CD4-positive, CD25-positive, alpha-beta regulatory T cell (primary cell): ENCODE results near the gene NGB. TPM values are rescaled to one million over a fixed set of nuclear protein-coding genes. Genes with fewer than 3 reads are reported as not detected.

Source experiments
- ATAC-seq, 2 donors: fragments of 150-1000 bp; cut with Tn5 transposase; one replicate each; pipeline ENCODE4 v1.10.0; 2021; ENCODE audit warnings: low read depth in 2 of 2, moderate number of reproducible peaks in 2 of 2, moderate library complexity in 1 of 2
- DNase-seq, 3 donors: peaks; one replicate each; pipeline versions ENCODE4 v3.0.0 to v3.0.0-alpha.2; 2012 to 2022; ENCODE audit warnings: mixed read lengths in 1 of 3
- H3K27ac ChIP-seq: one replicate; pipeline ENCODE4 v1.7.0; 2013; ENCODE audit warnings: mild to moderate bottlenecking, low read length; ENCODE audit not compliant: insufficient read depth, poor library complexity, severe bottlenecking
- H3K27me3 ChIP-seq: one replicate; pipeline ENCODE4 v1.7.0; 2013; ENCODE audit warnings: low read length; ENCODE audit not compliant: control insufficient read depth, insufficient read depth
- H3K36me3 ChIP-seq: one replicate; pipeline ENCODE4 v1.7.0; 2013; ENCODE audit warnings: mild to moderate bottlenecking, low read length, moderate library complexity; ENCODE audit not compliant: control insufficient read depth, insufficient read depth
- H3K4me1 ChIP-seq: 2 replicates; pipeline ENCODE4 v1.7.0; 2013; ENCODE audit warnings: mild to moderate bottlenecking, low read length; ENCODE audit not compliant: insufficient read depth, control insufficient read depth, poor library complexity, severe bottlenecking
- H3K4me3 ChIP-seq: one replicate; pipeline ENCODE4 v1.7.0; 2013; ENCODE audit warnings: low read depth, mild to moderate bottlenecking, low read length, moderate library complexity
- H3K9me3 ChIP-seq, 2 experiments: 1 replicate in 1 of 2; 2 replicates in 1 of 2; pipeline ENCODE4 v1.7.0; 2013; ENCODE audit warnings: low read length in 2 of 2, mild to moderate bottlenecking in 1 of 2, moderate library complexity in 1 of 2; ENCODE audit not compliant: control insufficient read depth in 2 of 2
- H3K27ac Mint-ChIP-seq, 3 donors: one replicate each; pipeline ENCODE4 v1.8.0; 2020 to 2022; ENCODE audit warnings: mild to moderate bottlenecking in 3 of 3, mixed read lengths in 3 of 3, moderate library complexity in 2 of 3
- H3K27me3 Mint-ChIP-seq: one replicate; pipeline ENCODE4 v1.8.0; 2022; ENCODE audit warnings: mild to moderate bottlenecking, mixed read lengths
- H3K36me3 Mint-ChIP-seq: one replicate; pipeline ENCODE4 v1.8.0; 2020; ENCODE audit warnings: mixed read lengths
- H3K4me1 Mint-ChIP-seq, 4 donors: one replicate each; pipeline ENCODE4 v1.8.0; 2020 to 2022; ENCODE audit warnings: mixed read lengths in 4 of 4, mild to moderate bottlenecking in 1 of 4
- H3K4me3 Mint-ChIP-seq, 4 donors: one replicate each; pipeline ENCODE4 v1.8.0; 2020 to 2022; ENCODE audit warnings: mild to moderate bottlenecking in 4 of 4, mixed read lengths in 4 of 4, moderate library complexity in 3 of 4
- H3K9me3 Mint-ChIP-seq, 7 donors: one replicate each; pipeline ENCODE4 v1.8.0; 2020 to 2022; ENCODE audit warnings: mixed read lengths in 7 of 7, mild to moderate bottlenecking in 3 of 7, moderate library complexity in 2 of 7
- polyA plus RNA-seq, 4 donors: library from polyadenylated mRNA; unstranded; fragments of 300-500 nt; fragmentation: Illumina TruSeq; gene quantifications; one replicate each; pipeline ENCODE4 v1.2.3, GENCODE V29; 2021
- total RNA-seq: library from RNA; stranded (reverse); gene quantifications from one replicate; pipeline ENCODE4 v1.2.3, GENCODE V29; 2022

Gene NGB
- total and polyA plus RNA-seq, 5 donors from 2014 or later, result not detected

DNA sequence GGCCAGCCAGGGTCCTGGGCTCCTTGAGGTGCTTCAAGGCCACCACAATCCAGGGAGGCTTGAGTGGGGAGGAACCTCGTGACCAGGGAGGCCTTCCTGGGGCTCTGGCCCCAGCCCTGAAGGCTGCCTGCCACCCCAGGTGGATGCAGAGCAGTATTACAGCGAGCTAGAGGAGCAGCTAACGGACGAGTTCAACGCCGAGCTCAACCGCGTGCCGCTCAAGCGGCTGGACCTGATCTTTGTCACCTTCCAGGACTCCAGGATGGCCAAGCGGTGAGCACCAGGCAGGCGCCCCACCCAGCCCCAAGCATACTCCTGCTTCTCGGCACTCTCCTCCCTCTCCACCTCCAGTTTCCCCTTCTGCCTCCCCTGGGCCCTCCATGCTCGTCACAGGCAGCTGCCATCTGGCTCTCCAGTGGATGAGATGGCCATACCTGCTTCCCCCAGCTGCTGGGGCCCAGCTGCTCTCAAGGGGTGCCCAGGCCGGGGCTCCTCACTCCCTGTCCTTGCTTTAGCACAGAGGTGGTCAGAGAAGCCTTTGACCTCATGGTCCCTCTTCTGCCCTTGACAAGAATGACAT lies 30.6 kb downstream of the NGB start:
- peaks cover 7% of the 10 kb centered on the region for H3K27me3 Mint-ChIP-seq
- no peak for ATAC-seq
- Histone ChIP-seq H3K4me3 (no peak overlapping the region), H3K27ac (no peak overlapping the region), H3K9me3 (no peaks in the 10 kb centered on the region), H3K27me3 (no peaks in the 10 kb centered on the region), H3K36me3 (no peaks in the 10 kb centered on the region), H3K4me1 (no peaks in the 10 kb centered on the region)
- no peak overlapping the region for H3K4me3 Mint-ChIP-seq
- H3K36me3 Mint-ChIP-seq, result no peaks in the 10 kb centered on the region
- H3K9me3 Mint-ChIP-seq, result no peaks in the 10 kb centered on the region
- no peak for DNase-seq
- H3K4me1 Mint-ChIP-seq, result no peaks in the 10 kb centered on the region
- H3K27ac Mint-ChIP-seq, result no peak overlapping the region

DNA sequence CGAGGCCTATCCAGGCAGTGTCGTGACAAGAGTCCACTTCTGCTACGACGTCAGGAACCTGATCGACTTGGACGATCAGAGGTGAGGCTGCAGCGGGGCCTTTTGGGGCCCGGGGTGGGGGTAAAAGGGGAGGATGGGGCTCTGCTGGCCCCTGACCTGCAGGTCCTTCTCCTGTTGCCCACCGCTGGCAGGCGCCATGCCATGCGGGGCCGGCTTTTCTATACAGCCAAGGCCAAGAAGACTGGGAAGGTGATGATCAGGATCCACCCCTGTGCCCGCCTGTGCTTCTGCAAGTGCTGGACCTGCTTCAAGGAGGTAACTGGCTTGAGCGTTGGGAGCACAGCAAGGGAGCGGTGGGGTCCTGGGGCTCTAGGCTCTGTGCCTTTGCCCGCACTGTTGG lies 31.6 kb downstream of the NGB start:
- H3K4me3 ChIP-seq, result no peak overlapping the region
- H3K4me3 Mint-ChIP-seq, result no peak overlapping the region
- no peaks in the 10 kb centered on the region for H3K9me3 ChIP-seq
- H3K4me1 ChIP-seq, result no peaks in the 10 kb centered on the region
- no peaks in the 10 kb centered on the region for H3K4me1 Mint-ChIP-seq
- no peak for DNase-seq
- ATAC-seq, result no peak
- H3K36me3 ChIP-seq, result no peaks in the 10 kb centered on the region
- H3K27ac Mint-ChIP-seq, result no peak overlapping the region
- H3K27ac ChIP-seq, result no peak overlapping the region
- peaks cover 7% of the 10 kb centered on the region for H3K27me3 Mint-ChIP-seq
- peaks cover 0 to 2% (median 0%) of the 10 kb centered on the region in 7 donors for H3K9me3 Mint-ChIP-seq
- no peaks in the 10 kb centered on the region for H3K27me3 ChIP-seq
- H3K36me3 Mint-ChIP-seq, result no peaks in the 10 kb centered on the region

DNA sequence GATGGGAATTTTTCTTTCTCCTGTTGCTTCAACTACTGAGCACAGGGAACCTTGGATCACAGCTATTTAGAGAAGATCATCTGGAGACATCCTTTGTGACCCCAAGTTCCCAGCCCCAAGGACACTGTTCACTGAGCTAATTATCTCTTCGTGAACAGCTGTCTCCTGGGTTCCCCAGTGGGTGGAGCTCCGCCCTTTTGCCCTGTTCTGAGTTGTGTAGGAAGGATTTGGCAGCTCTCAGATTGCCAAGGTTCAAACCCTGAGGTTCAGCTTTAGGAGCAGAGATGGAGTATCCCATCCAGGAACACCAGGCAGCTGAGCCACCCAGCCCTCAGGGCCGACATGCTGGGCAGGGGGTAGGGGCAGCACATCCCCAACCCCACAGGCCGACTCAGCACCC lies 32.0 kb downstream of the NGB start:
- peaks cover 7% of the 10 kb centered on the region for H3K27me3 Mint-ChIP-seq
- H3K27ac ChIP-seq, result no peak overlapping the region
- no peak for DNase-seq
- no peak overlapping the region for H3K4me3 ChIP-seq
- no peak overlapping the region for H3K4me3 Mint-ChIP-seq
- H3K4me1 ChIP-seq, result no peaks in the 10 kb centered on the region
- peaks cover 0 to 2% (median 0%) of the 10 kb centered on the region in 7 donors for H3K9me3 Mint-ChIP-seq
- H3K4me1 Mint-ChIP-seq, result no peaks in the 10 kb centered on the region
- no peaks in the 10 kb centered on the region for H3K27me3 ChIP-seq
- H3K27ac Mint-ChIP-seq, result no peak overlapping the region
- no peaks in the 10 kb centered on the region for H3K36me3 Mint-ChIP-seq
- H3K36me3 ChIP-seq, result no peaks in the 10 kb centered on the region
- no peaks in the 10 kb centered on the region for H3K9me3 ChIP-seq
- no peak for ATAC-seq

DNA sequence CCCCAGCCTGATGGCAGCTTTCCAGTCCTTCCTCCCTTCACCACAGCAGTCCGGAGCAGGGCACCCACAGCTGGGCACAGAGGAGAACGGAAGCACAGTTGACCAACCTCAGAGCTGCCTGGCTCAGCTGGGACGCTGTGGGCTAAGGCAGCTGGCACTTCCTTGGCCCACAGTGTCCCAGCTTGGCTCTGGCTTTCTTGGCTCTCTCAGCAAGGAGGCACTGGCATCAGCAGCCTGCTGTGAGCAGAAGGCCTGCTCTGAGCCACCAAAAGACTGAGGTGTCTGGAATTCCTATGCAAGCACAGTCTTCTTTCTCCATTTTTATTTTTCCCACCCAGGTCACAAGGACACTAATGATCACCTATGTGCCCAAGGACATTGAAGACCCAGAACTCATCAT lies 32.6 kb downstream of the NGB start:
- Mint-ChIP-seq H3K27me3 (peaks cover 7% of the 10 kb centered on the region), H3K36me3 (no peaks in the 10 kb centered on the region), H3K9me3 (peaks cover 0 to 2% (median 0%) of the 10 kb centered on the region in 7 donors), H3K4me1 (no peaks in the 10 kb centered on the region), H3K4me3 (no peak overlapping the region), H3K27ac (no peak overlapping the region)
- no peak for ATAC-seq
- H3K27me3 ChIP-seq, result no peaks in the 10 kb centered on the region
- DNase-seq, result no peak
- H3K4me1 ChIP-seq, result no peaks in the 10 kb centered on the region
- no peak overlapping the region for H3K27ac ChIP-seq
- no peaks in the 10 kb centered on the region for H3K36me3 ChIP-seq
- no peak overlapping the region for H3K4me3 ChIP-seq
- H3K9me3 ChIP-seq, result no peaks in the 10 kb centered on the region

GRCh38 chr14:77236814-77237213 lies 34.2 kb downstream of the NGB start:
- H3K4me3 ChIP-seq, result no peak overlapping the region
- Mint-ChIP-seq H3K27me3 (peaks cover 7% of the 10 kb centered on the region), H3K27ac (no peak overlapping the region), H3K36me3 (no peaks in the 10 kb centered on the region), H3K4me1 (no peaks in the 10 kb centered on the region), H3K4me3 (no peak overlapping the region), H3K9me3 (peaks cover 0 to 2% (median 0%) of the 10 kb centered on the region in 7 donors)
- no peaks in the 10 kb centered on the region for H3K27me3 ChIP-seq
- no peak overlapping the region for H3K27ac ChIP-seq
- H3K36me3 ChIP-seq, result no peaks in the 10 kb centered on the region
- ATAC-seq, result no peak
- no peaks in the 10 kb centered on the region for H3K4me1 ChIP-seq
- H3K9me3 ChIP-seq, result no peaks in the 10 kb centered on the region
- DNase-seq, result no peak

DNA sequence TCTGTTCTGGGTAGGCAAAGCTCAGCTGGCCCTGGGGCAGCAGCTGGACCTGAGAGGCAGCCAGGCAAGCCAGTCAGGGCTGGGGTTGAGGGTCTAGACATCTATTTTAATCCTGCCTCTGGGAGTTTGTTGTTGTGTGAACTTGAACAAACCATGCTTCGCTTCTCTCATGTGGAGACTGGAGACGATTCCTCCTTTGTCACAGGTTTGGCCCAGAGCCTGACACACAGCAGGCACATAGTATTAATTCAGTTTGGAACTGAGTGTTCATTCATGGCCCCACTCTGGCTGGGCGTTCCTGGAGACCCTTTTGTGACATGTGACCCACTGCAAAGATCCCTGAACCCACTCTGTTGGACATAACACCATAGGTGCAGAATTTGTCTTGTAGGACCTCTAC lies 39.3 kb downstream of the NGB start:
- H3K4me1 Mint-ChIP-seq, result no peaks in the 10 kb centered on the region
- H3K36me3 Mint-ChIP-seq, result no peaks in the 10 kb centered on the region
- H3K4me1 ChIP-seq, result no peaks in the 10 kb centered on the region
- no peak overlapping the region for H3K27ac ChIP-seq
- H3K27me3 ChIP-seq, result no peaks in the 10 kb centered on the region
- H3K4me3 Mint-ChIP-seq, result no peak overlapping the region
- no peaks in the 10 kb centered on the region for H3K27me3 Mint-ChIP-seq
- DNase-seq (no peak), ATAC-seq (no peak)
- H3K27ac Mint-ChIP-seq, result peak overlapping the region in 1 of 3 donors; percentile 49
- H3K4me3 ChIP-seq, result no peak overlapping the region
- peaks cover 0 to 3% (median 0%) of the 10 kb centered on the region in 7 donors for H3K9me3 Mint-ChIP-seq
- H3K36me3 ChIP-seq, result no peaks in the 10 kb centered on the region
- H3K9me3 ChIP-seq, result no peaks in the 10 kb centered on the region

- Histone ChIP-seq H3K4me1 (no peaks in the 10 kb centered on the region), H3K4me3 (no peak overlapping the region), H3K27me3 (no peaks in the 10 kb centered on the region), H3K36me3 (no peaks in the 10 kb centered on the region), H3K27ac (no peak overlapping the region), H3K9me3 (no peaks in the 10 kb centered on the region)
- H3K27ac Mint-ChIP-seq, result no peak overlapping the region
- H3K9me3 Mint-ChIP-seq, result peaks cover 0 to 4% (median 0%) of the 10 kb centered on the region in 7 donors
- H3K4me1 Mint-ChIP-seq, result no peaks in the 10 kb centered on the region
- no peaks in the 10 kb centered on the region for H3K36me3 Mint-ChIP-seq
- DNase-seq, result no peak
- H3K4me3 Mint-ChIP-seq, result no peak overlapping the region
- no peaks in the 10 kb centered on the region for H3K27me3 Mint-ChIP-seq
- ATAC-seq, result no peak
These were observed 40.1 kb downstream of the NGB start for GRCh38 chr14:77230914-77231313.

GRCh38 chr14:77228056-77228455 lies 43.0 kb downstream of the NGB start:
- no peaks in the 10 kb centered on the region for H3K9me3 ChIP-seq
- no peak overlapping the region for H3K27ac ChIP-seq
- no peak for DNase-seq
- no peak overlapping the region for H3K4me3 ChIP-seq
- H3K27me3 ChIP-seq, result no peaks in the 10 kb centered on the region
- no peak for ATAC-seq
- Mint-ChIP-seq H3K9me3 (peaks cover 0 to 3% (median 0%) of the 10 kb centered on the region in 7 donors), H3K4me3 (no peak overlapping the region), H3K36me3 (no peaks in the 10 kb centered on the region), H3K27ac (no peak overlapping the region), H3K4me1 (no peaks in the 10 kb centered on the region), H3K27me3 (peaks cover 4% of the 10 kb centered on the region)
- H3K36me3 ChIP-seq, result no peaks in the 10 kb centered on the region
- H3K4me1 ChIP-seq, result no peaks in the 10 kb centered on the region
